PC-9 (cell line): ENCODE data around the gene CCL16. TPM values are rescaled to one million over a fixed set of nuclear protein-coding genes. Genes with fewer than 3 reads are reported as not detected.
"Not testable (repeated sequence)": the region's sequence is repeated elsewhere in the genome, so short reads cannot be mapped to it uniquely, and the experiment has no call there.

Experiments used
- BruUV-seq: library from RNA; stranded (reverse); fragments of 400-500 nt; replicated peaks from 2 replicates; lab custom pipeline; 2021; lab: Mats Ljungman, UMichigan
- CTCF ChIA-PET: fragments of 300-600 bp; sonication (Branson Sonifier 250); formaldehyde crosslinking; loops from one replicate; lab custom pipeline; 2022; ENCODE audit warnings: antibody characterized with exemption; lab: Charles Lee
- POLR2A ChIA-PET: fragments of 300-600 bp; sonication (Branson Sonifier 250); formaldehyde crosslinking; loops from one replicate; lab custom pipeline; 2022; ENCODE audit warnings: antibody characterized with exemption; ENCODE audit not compliant: unreplicated experiment; lab: Charles Lee
- DNase-seq, 2 experiments: peaks; one replicate each; pipeline versions ENCODE4 v3.0.0 to v3.0.0-alpha.2; 2015 to 2022; ENCODE audit warnings: mixed read lengths in 1 of 2
- H2AFZ ChIP-seq: fragments of 200-600 bp; sonication (generic); 2 replicates; pipeline ENCODE4 v1.8.1; 2017; ENCODE audit warnings: antibody characterized with exemption
- H3F3A ChIP-seq: fragments of 200-600 bp; sonication (generic); 2 replicates; pipeline ENCODE4 v1.8.1; 2017; ENCODE audit warnings: antibody characterized with exemption, mild to moderate bottlenecking, low read depth; ENCODE audit not compliant: insufficient read depth
- H3K27ac ChIP-seq: fragments of 200-600 bp; sonication (generic); 2 replicates; pipeline ENCODE4 v1.6.1; 2016; ENCODE audit warnings: mixed run types
- H3K27me3 ChIP-seq: fragments of 200-600 bp; sonication (generic); 2 replicates; pipeline ENCODE4 v1.6.1; 2016; ENCODE audit warnings: low read depth, mixed run types; ENCODE audit not compliant: insufficient read depth
- H3K36me3 ChIP-seq: fragments of 200-600 bp; sonication (generic); 2 replicates; pipeline ENCODE4 v1.6.1; 2016; ENCODE audit warnings: low read depth, mixed run types
- H3K4me1 ChIP-seq: fragments of 200-600 bp; sonication (generic); replicated peaks from 2 replicates; pipeline ENCODE4 v1.6.1; 2016; ENCODE audit warnings: mixed run types; ENCODE audit not compliant: insufficient read depth
- H3K4me2 ChIP-seq: fragments of 200-600 bp; sonication (generic); 2 replicates; pipeline ENCODE4 v1.6.1; 2017; ENCODE audit warnings: mixed run types
- H3K4me3 ChIP-seq: fragments of 200-600 bp; sonication (generic); 2 replicates; pipeline ENCODE4 v1.6.1; 2016; ENCODE audit warnings: mixed run types
- H3K79me2 ChIP-seq: fragments of 200-600 bp; sonication (generic); 2 replicates; pipeline ENCODE4 v1.6.1; 2017; ENCODE audit warnings: low read depth, mixed run types
- H3K9me2 ChIP-seq: fragments of 200-600 bp; sonication (generic); 2 replicates; pipeline ENCODE4 v1.8.1; 2017; ENCODE audit warnings: mild to moderate bottlenecking; ENCODE audit not compliant: insufficient read depth
- H3K9me3 ChIP-seq: fragments of 200-600 bp; sonication (generic); 2 replicates; pipeline ENCODE4 v1.8.1; 2016; ENCODE audit warnings: low read depth; ENCODE audit not compliant: insufficient read depth
- H4K20me1 ChIP-seq: fragments of 200-600 bp; sonication (generic); 2 replicates; pipeline ENCODE4 v1.8.1; 2017; ENCODE audit not compliant: insufficient read depth
- EZH2 ChIP-seq: fragments of 200-600 bp; sonication (generic); IDR thresholded peaks from 2 replicates; pipeline ENCODE4 v1.8.0; 2017; ENCODE audit warnings: antibody characterized with exemption, low read depth
- intact Hi-C: fragments of 100-400 bp; cut with micrococcal nuclease; formaldehyde crosslinking; loops from one replicate; pipeline ENCODE4 v1.10.0; 2022; ENCODE audit not compliant: unreplicated experiment
- total RNA-seq: library from RNA; stranded (reverse); gene quantifications from 2 replicates; pipeline ENCODE4 v1.2.3, GENCODE V29; 2021
- TF ChIP-seq, protein P1 (sequence below): fragments of 200-600 bp; sonication (generic); conservative IDR thresholded peaks from 2 replicates; pipeline ENCODE4 v1.6.1; 2017; ENCODE audit warnings: mixed run types, antibody characterized with exemption, mild to moderate bottlenecking, moderate library complexity

CCL16 gene
- total RNA-seq, 1 experiment from 2014 or later, result not detected

DNA sequence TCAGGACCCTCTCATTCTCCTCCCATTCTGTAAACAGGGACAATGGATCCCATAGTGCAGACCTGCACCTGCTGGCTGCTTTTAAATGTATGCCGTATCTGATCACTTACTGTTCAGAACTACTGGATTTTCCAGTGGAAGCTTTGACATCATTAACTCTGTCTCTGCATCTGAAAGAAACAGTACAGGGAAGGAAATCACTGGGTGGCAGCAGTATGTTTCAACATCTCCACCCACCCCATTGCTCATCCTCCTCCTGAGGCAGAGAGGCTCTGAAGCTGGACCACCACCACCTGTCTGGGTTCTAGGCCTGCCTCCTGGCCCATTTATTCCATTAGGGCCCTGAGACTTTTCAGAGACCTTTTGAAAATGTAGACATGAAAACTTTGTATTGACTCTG is 17.5 kb upstream of the CCL16 start:
- no peaks in the 10 kb centered on the region for H3F3A ChIP-seq
- H3K9me3 ChIP-seq, result no peaks in the 10 kb centered on the region
- no peak overlapping the region for H3K4me2 ChIP-seq
- intact Hi-C loops, result no loop called here
- no peaks in the 10 kb centered on the region for H3K79me2 ChIP-seq
- H2AFZ ChIP-seq, result no peak overlapping the region
- BruUV-seq, result no TSS peak
- H3K4me1 ChIP-seq, result no peaks in the 10 kb centered on the region
- ChIA-PET POLR2A (no interaction called here), CTCF (no interaction called here)
- H3K9me2 ChIP-seq, result no peaks in the 10 kb centered on the region
- H3K27me3 ChIP-seq, result peaks cover 53% of the 10 kb centered on the region
- no peak for DNase-seq
- no peak overlapping the region for H3K27ac ChIP-seq
- TF ChIP-seq EZH2, result no peak
- TF ChIP-seq, protein P1, sequence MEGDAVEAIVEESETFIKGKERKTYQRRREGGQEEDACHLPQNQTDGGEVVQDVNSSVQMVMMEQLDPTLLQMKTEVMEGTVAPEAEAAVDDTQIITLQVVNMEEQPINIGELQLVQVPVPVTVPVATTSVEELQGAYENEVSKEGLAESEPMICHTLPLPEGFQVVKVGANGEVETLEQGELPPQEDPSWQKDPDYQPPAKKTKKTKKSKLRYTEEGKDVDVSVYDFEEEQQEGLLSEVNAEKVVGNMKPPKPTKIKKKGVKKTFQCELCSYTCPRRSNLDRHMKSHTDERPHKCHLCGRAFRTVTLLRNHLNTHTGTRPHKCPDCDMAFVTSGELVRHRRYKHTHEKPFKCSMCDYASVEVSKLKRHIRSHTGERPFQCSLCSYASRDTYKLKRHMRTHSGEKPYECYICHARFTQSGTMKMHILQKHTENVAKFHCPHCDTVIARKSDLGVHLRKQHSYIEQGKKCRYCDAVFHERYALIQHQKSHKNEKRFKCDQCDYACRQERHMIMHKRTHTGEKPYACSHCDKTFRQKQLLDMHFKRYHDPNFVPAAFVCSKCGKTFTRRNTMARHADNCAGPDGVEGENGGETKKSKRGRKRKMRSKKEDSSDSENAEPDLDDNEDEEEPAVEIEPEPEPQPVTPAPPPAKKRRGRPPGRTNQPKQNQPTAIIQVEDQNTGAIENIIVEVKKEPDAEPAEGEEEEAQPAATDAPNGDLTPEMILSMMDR, result no peak
- no peaks in the 10 kb centered on the region for H4K20me1 ChIP-seq
- no peak overlapping the region for H3K4me3 ChIP-seq
- no peaks in the 10 kb centered on the region for H3K36me3 ChIP-seq

GRCh38 chr17:35998018-35998545 is 16.8 kb upstream of the CCL16 start:
- Histone ChIP-seq H3K36me3 (no peaks in the 10 kb centered on the region), H4K20me1 (no peaks in the 10 kb centered on the region), H2AFZ (no peak overlapping the region), H3F3A (no peaks in the 10 kb centered on the region), H3K27ac (no peak overlapping the region), H3K4me2 (no peak overlapping the region), H3K27me3 (peaks cover 49% of the 10 kb centered on the region), H3K4me1 (no peaks in the 10 kb centered on the region), H3K4me3 (no peak overlapping the region), H3K9me2 (no peaks in the 10 kb centered on the region), H3K9me3 (no peaks in the 10 kb centered on the region), H3K79me2 (no peaks in the 10 kb centered on the region)
- no peak for TF ChIP-seq EZH2
- TF ChIP-seq, protein P1, result no peak
- ChIA-PET POLR2A (no interaction called here), CTCF (no interaction called here)
- no TSS peak for BruUV-seq
- intact Hi-C loops, result no loop called here
- DNase-seq, result no peak

DNA sequence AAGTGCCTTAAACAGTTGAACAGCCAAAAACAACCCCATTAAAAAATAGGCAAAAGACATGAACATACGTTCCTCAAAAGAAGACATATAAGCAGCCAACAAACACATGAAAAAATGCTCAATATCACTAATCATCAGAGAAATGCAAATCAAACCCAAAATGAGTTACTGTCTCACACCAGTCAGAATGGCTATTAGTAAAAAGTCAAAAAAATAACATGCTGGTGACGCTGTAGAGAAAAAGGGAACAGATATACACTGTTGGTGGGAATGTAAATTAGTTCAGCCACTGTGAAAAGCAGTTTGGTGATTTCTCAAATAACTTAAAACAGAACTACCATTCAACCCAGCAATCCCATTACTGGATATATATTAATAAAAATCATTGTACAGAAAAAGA is 14.0 kb upstream of the CCL16 start:
- CTCF ChIA-PET, H3K9me3 ChIP-seq, H3K4me1 ChIP-seq, H2AFZ ChIP-seq, H3K36me3 ChIP-seq, H3F3A ChIP-seq, H3K4me2 ChIP-seq, DNase-seq, intact Hi-C loops, H4K20me1 ChIP-seq, H3K79me2 ChIP-seq, BruUV-seq, POLR2A ChIA-PET, H3K9me2 ChIP-seq, H3K4me3 ChIP-seq, H3K27ac ChIP-seq: not testable (repeated sequence)
- peaks cover 45% of the 10 kb centered on the region for H3K27me3 ChIP-seq

- Histone ChIP-seq H3K79me2 (no peaks in the 10 kb centered on the region), H3K4me3 (no peak overlapping the region), H3K4me1 (no peaks in the 10 kb centered on the region), H2AFZ (no peak overlapping the region), H3K4me2 (no peak overlapping the region), H3K9me2 (no peaks in the 10 kb centered on the region), H3K9me3 (no peaks in the 10 kb centered on the region), H4K20me1 (no peaks in the 10 kb centered on the region), H3K27ac (no peak overlapping the region), H3K27me3 (peaks cover 39% of the 10 kb centered on the region), H3F3A (no peaks in the 10 kb centered on the region), H3K36me3 (no peaks in the 10 kb centered on the region)
- no peak for DNase-seq
- ChIA-PET POLR2A (no interaction called here), CTCF (no interaction called here)
- no TSS peak for BruUV-seq
- TF ChIP-seq, protein P1, result no peak
- TF ChIP-seq EZH2, result no peak
- intact Hi-C loops, result no loop called here
Observed at GRCh38 chr17:35991075-35991474, 9.8 kb upstream of the CCL16 start.
